ENCODE data around the gene SLC19A1.
"Not testable (repeated sequence)": the region's sequence is repeated elsewhere in the genome, so short reads cannot be mapped to it uniquely, and the experiment has no call there.

The SLC19A1 gene

DNA sequence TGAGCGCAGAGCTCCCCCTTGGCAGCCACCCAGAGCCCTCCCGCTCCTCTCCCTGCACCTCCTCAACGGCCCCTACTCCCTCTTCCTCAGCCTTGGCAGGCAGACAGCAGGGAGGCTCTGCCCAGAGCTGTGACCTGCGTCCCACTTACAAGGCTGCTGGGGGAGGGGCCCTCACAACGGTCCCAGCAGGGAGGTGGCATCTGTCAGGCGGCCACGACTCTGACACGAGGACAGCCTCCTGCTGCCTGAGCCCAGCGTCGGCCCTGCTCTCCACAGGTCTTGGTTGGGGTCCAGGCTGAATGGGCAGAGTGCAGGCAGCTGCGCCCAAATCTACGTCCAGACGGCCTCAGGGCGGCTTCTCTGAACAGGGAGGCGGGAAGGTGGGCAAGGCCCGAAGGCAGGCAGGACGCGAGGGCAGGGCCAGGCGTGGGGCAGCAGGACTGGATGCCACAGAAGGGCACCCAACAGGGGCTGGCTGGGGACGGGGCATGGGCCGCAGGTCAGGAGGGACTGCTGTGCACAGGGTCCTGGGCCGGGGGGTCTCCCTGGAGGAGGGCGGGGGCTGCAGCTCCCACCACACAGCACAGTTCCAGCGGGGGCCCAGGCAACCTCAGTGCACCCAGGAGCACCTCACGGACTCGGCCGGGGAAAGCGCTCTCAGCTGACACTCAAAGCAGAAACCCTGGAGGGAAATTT, 7.5 kb downstream of the SLC19A1 start:
- H3K4me3 ChIP-seq (ENCODE audit: low read length) = no peak overlapping the region
- H3K4me1 ChIP-seq (ENCODE audit: insufficient read depth, low read length) = no peaks in the 10 kb centered on the region
- peaks cover 2% of the 10 kb centered on the region for H3K9me3 ChIP-seq (ENCODE audit: low read length)
- no peak overlapping the region for H2AFZ ChIP-seq (ENCODE audit: low read depth, low read length)
- H3K27me3 ChIP-seq (ENCODE audit: insufficient read depth, low read length) = no peaks in the 10 kb centered on the region
- H3K36me3 ChIP-seq (ENCODE audit: insufficient read depth, low read length) = peaks cover 5% of the 10 kb centered on the region

DNA sequence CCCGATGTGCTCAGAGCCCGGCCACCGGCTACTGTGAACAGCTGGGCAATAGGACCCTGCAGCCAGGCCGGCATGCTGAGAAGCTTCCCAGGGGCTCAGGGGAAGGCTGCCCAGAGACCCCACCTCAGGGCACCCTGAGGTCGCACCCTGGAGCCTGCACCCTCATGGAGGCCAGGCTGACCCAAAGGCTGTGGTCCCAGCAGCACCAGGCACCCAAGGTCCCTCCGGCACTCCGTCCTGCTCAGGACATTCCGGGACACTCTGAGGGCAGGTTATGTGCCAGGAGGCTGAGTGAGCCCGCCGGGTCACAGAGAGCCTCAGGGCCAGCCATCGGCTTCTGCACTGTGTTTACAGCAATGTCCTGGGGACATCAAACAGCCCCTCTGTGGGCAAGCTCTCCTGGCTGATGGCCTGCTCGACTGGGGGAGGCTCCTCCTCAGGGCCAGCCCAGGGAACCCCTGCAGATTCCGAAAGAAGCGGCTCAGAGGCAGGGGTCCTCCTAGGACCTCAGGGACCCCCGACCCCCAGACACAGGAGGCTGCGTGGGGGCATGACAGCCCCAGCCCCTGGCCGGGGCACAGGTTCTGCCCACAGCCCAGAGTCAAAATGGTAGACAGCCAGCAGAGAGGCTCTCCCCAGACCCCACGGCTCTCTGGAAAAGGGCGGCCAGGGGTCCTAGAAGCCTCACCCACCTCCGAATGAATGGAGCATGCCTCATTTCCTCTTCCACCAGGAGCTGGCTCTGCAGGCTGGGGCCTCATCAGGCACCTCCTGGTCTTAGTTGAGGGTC, 8.2 kb downstream of the SLC19A1 start:
- no peaks in the 10 kb centered on the region for H3K27me3 ChIP-seq (ENCODE audit: insufficient read depth, low read length)
- no peaks in the 10 kb centered on the region for H3K4me1 ChIP-seq (ENCODE audit: insufficient read depth, low read length)
- peaks cover 2% of the 10 kb centered on the region for H3K9me3 ChIP-seq (ENCODE audit: low read length)
- H3K36me3 ChIP-seq (ENCODE audit: insufficient read depth, low read length) = peaks cover 10% of the 10 kb centered on the region
- H3K4me3 ChIP-seq (ENCODE audit: low read length) = no peak overlapping the region
- no peak overlapping the region for H2AFZ ChIP-seq (ENCODE audit: low read depth, low read length)

DNA sequence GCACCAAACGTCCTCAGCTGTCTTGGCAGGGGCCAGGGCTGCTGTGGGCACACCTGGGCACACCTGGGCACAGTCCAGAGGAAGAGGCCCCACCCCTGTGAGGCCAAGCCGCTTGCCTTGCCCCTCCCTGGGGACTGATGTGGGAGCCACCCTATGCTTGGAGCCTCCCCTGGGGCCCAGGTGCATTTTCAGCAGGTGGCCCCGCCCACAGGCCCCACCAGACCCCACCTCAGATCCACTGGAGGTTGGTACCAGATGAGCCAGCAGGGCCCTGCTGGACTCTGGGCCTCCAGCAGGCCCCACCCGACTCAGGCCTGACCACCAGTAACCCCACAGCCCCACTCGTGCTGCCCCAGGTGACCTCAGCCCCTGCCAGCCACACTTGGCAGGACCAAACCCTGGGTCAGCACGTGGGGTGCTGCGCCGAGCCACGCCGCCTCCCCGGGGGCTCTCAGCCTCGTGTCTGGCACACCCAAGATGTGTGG, 8.8 kb downstream of the SLC19A1 start:
- no peaks in the 10 kb centered on the region for H3K4me1 ChIP-seq (ENCODE audit: insufficient read depth, low read length)
- no peaks in the 10 kb centered on the region for H3K27me3 ChIP-seq (ENCODE audit: insufficient read depth, low read length)
- peaks cover 2% of the 10 kb centered on the region for H3K9me3 ChIP-seq (ENCODE audit: low read length)
- H3K36me3 ChIP-seq (ENCODE audit: insufficient read depth, low read length) = peaks cover 10% of the 10 kb centered on the region
- H3K4me3 ChIP-seq (ENCODE audit: low read length) = no peak overlapping the region
- H2AFZ ChIP-seq (ENCODE audit: low read depth, low read length) = no peak overlapping the region

DNA sequence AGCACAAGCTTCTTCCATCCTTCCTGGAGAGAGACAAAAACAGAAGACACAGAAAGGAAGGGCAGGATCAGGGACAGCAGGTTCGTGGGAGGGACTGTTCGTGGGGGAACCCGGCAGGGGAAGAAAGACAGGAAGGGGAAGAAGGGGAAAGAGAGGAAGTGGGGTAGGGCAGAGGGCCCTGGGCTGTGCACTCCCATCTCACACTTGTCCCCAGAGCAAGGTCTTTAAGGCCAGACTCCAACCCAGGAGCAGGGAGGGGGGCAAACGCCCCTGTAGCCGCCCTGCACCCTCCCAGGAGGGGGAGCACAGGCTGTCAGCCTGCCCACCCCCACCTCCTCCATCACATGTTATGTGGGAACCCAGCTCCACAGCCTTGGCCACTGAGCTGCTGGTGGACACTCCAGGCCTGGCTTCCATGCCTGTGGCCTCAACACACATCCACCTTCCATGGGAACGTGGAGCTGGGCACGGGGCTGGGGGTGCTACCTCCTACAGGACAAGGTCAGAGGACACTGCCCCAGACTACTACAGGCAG, 9.3 kb downstream of the SLC19A1 start:
- Histone ChIP-seq H3K4me1 (ENCODE audit: insufficient read depth, low read length) (no peaks in the 10 kb centered on the region), H3K4me3 (ENCODE audit: low read length) (no peak overlapping the region), H3K9me3 (ENCODE audit: low read length) (peaks cover 2% of the 10 kb centered on the region), H2AFZ (ENCODE audit: low read depth, low read length) (no peak overlapping the region), H3K27me3 (ENCODE audit: insufficient read depth, low read length) (no peaks in the 10 kb centered on the region), H3K36me3 (ENCODE audit: insufficient read depth, low read length) (peaks cover 10% of the 10 kb centered on the region)

DNA sequence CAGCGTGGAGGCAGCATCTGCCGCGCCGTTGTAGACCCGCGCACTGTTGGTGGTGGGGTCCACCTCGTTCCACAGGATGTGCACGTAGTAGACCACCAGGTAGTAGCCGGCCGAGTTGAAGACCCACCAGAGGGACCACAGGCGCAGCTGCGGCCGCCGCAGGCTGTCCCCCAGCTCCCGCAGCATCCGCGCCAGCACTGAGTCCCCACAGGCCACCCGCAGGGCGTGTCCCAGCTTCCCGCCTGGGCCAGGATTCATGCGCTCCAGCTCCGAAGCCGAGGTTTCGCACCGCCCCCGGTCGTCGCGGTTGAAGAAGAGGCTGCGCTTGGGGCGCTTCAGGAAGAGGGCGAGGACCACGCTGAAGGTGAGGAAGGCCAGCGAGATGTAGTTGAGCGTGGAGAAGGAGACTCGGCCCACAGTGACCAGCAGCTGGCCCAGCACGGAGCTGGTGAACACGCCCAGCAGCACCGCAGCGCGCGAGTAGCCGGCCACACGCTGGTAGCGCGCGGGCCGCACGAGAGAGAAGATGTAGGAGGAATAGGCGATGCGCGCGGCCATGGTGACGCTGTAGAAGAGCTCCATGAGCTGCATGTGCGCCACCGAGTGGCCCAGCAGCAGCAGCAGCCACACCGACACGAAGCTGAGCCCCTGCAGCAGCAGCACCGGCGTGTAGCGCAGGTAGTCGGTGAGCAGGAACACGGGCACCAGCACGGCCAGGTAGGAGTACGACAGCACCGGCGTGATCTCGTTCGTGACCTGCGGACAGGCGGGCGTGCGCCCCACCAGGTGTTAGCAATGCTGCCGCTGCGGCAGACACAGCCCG, 10.6 kb downstream of the SLC19A1 start:
- no peak overlapping the region for H2AFZ ChIP-seq (ENCODE audit: low read depth, low read length)
- H3K27me3 ChIP-seq (ENCODE audit: insufficient read depth, low read length) = no peaks in the 10 kb centered on the region
- H3K36me3 ChIP-seq (ENCODE audit: insufficient read depth, low read length) = peaks cover 10% of the 10 kb centered on the region
- peaks cover 2% of the 10 kb centered on the region for H3K9me3 ChIP-seq (ENCODE audit: low read length)
- no peak overlapping the region for H3K4me3 ChIP-seq (ENCODE audit: low read length)
- H3K4me1 ChIP-seq (ENCODE audit: insufficient read depth, low read length) = no peaks in the 10 kb centered on the region

DNA sequence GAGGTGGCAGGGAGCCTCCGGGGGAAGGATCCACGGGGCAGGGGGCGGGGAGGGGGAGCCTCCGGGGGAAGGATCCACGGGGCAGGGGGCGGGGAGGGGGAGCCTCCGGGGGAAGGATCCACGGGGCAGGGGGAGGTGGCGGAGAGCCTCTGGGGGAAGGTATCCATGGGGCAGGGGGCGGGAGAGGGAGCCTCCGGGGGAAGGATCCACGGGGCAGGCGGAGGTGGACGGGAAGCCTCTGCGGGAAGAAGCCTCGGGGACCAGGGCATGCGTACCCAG, 11.2 kb downstream of the SLC19A1 start:
- H3K36me3 ChIP-seq (ENCODE audit: insufficient read depth, low read length); H2AFZ ChIP-seq (ENCODE audit: low read depth, low read length); H3K4me3 ChIP-seq (ENCODE audit: low read length); H3K27me3 ChIP-seq (ENCODE audit: insufficient read depth, low read length); H3K9me3 ChIP-seq (ENCODE audit: low read length); H3K4me1 ChIP-seq (ENCODE audit: insufficient read depth, low read length): not testable (repeated sequence)

DNA sequence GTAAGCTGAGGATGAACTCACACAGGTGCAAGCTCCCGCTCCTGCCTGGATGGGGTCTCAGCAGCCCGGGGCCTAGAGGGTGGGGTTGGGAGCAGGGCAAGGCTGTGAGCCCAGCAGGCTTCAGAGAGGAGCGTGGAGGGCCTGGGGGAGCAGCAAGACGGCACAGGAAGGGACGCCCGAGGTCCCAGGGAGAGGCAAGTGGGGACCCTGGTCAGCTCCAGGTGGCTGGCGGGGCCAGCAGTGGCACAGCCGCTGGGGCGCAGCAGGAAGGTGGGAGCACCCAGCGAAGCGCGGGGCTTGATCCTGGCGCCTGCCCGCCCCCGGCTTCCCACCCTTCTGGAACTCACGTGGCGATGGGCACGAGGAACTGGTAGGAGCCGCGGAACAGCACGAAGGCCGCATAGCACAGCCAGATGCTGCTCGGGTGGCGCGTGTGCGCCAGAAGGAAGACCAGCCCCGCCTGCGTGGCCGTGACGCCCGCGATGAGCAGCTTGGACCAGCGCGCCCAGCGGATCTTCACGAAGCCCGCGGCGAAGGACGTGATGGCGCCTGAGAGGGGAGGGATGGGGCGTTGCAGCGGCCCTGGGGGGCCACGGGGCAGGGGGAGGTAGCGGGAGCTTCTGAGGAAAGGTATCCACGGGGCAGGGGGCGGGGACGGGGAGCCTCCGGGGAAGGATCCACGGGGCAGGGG, 11.7 kb downstream of the SLC19A1 start:
- no peaks in the 10 kb centered on the region for H3K4me1 ChIP-seq (ENCODE audit: insufficient read depth, low read length)
- H3K36me3 ChIP-seq (ENCODE audit: insufficient read depth, low read length) = peaks cover 10% of the 10 kb centered on the region
- H3K27me3 ChIP-seq (ENCODE audit: insufficient read depth, low read length) = no peaks in the 10 kb centered on the region
- H3K9me3 ChIP-seq (ENCODE audit: low read length) = peaks cover 2% of the 10 kb centered on the region
- H2AFZ ChIP-seq (ENCODE audit: low read depth, low read length) = no peak overlapping the region
- H3K4me3 ChIP-seq (ENCODE audit: low read length) = no peak overlapping the region

DNA sequence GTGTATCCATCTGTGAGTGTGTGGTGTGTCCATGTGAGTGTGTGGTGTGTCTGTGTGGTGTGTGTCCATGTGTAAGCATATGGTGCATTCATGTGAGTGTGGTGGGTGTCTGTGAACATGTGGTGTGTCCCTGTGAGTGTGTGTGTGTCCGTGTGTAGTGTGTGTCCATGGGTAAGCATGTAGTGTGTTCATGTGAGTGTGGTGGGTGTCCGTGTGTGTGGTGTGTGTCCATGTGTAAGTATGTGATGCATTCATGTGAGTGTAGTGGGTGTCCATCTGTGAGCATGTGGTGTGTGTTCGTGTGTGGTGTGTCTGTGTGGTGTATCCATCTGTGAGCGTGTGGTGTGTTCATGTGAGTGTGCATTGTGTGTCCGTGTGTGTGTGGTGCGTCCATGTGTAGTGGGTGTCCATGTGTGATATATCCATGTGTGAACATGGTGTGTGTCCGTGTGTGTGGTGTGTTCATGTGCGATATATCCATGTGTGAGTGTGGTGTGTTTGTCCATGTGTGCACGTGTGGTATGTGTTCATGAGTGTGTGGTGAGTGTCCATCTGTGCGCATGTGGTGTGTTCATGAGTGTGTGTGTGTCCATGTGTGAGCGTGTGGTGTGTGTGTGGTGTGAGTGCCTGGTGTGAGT, 12.3 kb downstream of the SLC19A1 start:
- no peak overlapping the region for H2AFZ ChIP-seq (ENCODE audit: low read depth, low read length)
- no peaks in the 10 kb centered on the region for H3K4me1 ChIP-seq (ENCODE audit: insufficient read depth, low read length)
- peaks cover 11% of the 10 kb centered on the region for H3K36me3 ChIP-seq (ENCODE audit: insufficient read depth, low read length)
- H3K4me3 ChIP-seq (ENCODE audit: low read length) = no peak overlapping the region
- no peaks in the 10 kb centered on the region for H3K27me3 ChIP-seq (ENCODE audit: insufficient read depth, low read length)
- H3K9me3 ChIP-seq (ENCODE audit: low read length) = peaks cover 2% of the 10 kb centered on the region

DNA sequence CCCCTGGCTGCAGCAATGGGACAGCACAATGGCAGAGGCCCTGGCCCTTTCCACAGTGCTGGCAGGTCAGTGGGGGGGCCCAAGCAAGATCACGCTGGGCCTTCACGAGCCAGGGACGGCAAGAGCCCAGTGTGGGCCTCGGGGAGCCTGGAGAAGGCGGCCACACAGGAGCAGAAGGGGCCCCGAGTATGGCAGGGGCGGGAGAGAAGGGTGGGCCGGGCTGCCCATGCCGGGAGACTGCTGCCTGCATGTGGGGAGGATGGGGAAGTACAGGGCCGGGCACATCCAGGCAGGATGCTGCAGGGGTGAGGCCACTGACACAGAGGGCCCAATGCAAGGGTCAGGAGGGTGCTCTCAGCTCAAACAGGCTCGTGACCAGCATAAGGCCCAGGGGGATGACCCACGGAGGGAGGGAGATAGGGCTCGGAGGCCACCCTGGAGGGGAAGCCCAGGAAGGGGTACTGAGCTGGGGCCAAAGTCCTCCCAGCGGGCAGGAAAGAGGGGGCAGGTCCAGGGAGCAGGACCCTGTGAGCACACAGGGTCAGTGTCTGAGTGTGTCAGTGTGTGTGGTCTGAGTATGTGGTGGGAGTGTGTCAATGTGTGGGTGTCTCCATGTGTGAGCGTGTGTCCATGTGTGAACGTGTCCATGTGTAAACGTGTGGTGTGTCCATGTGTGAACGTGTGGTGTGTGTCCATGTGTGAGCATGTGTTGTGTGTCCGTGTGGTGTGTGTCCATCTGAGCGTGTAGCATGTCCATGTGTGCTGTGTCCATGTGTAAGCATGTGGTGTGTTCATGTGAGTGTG, 13.1 kb downstream of the SLC19A1 start:
- Histone ChIP-seq H3K9me3 (ENCODE audit: low read length) (peaks cover 2% of the 10 kb centered on the region), H3K27me3 (ENCODE audit: insufficient read depth, low read length) (no peaks in the 10 kb centered on the region), H3K4me1 (ENCODE audit: insufficient read depth, low read length) (no peaks in the 10 kb centered on the region), H3K4me3 (ENCODE audit: low read length) (no peak overlapping the region), H2AFZ (ENCODE audit: low read depth, low read length) (no peak overlapping the region), H3K36me3 (ENCODE audit: insufficient read depth, low read length) (peaks cover 14% of the 10 kb centered on the region)

DNA sequence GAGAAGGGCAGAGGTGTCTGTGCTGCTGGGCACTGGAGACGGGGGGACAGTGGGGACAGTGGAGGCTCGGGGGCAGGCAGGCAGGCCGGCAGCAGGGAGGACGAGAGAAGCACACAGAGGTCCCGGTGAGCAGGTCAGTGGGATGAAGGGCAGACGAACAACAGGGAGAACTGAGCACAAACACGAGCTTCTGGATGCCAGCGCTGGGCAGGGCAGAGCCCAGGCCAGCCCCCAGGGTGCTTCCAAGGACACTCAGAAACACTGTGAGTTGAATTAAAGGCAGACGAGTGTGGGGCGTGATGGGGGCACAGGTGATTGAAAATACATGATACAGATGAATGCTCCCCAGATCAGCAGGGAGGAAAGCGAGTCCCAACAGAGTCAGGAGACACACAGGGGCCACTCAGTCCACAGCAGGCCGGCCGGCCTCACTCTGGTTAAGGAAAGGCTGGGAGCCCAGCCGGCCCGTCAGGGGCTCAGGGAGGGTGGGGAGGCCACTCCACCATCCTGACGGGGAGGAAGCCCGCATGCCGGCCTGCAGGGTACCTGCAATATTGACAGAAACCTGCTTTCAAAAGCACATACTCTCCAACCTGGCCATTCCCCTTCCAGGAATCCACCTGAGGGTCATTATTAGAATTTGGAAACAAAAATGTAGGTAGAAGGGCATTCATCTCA, 14.1 kb downstream of the SLC19A1 start:
- Histone ChIP-seq H2AFZ (ENCODE audit: low read depth, low read length) (no peak overlapping the region), H3K4me1 (ENCODE audit: insufficient read depth, low read length) (no peaks in the 10 kb centered on the region), H3K36me3 (ENCODE audit: insufficient read depth, low read length) (peaks cover 14% of the 10 kb centered on the region), H3K9me3 (ENCODE audit: low read length) (peaks cover 2% of the 10 kb centered on the region), H3K27me3 (ENCODE audit: insufficient read depth, low read length) (no peaks in the 10 kb centered on the region), H3K4me3 (ENCODE audit: low read length) (no peak overlapping the region)

DNA sequence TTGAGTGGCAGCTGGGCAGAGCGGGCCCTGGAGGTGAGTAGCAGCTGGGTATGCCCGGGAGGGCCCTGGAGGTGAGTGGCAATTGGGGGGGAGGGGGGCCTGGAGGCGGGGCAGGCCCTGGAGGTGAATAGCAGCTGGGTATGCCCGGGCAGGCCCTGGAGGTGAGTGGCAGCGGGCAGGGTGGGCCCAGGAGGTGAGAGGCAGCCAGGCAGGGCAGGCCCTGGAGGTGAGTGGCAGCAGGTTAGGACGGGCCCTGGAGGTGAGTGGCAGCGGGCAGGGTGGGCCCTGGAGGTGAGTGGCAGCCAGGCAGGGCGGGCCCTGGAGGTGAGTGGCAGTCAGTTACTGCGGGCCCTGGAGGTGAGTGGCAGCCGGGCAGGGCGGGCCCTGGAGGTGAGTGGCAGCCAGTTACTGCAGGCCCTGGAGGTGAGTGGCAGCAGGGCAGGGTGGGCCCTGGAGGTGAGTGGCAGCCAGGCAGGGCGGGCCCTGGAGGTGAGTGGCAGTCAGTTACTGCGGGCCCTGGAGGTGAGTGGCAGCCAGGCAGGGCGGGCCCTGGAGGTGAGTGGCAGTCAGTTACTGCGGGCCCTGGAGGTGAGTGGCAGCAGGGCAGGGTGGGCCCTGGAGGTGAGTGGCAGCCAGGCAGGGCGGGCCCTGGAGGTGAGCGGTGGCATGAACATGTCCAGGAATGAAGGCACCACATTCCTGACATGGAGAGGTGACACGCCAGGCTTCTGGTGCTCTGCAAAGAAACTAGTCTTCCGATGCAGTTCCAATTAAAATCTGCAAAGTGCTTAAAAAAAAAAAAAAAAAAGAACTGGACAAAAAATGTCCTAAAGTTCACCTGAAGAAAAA, 14.9 kb downstream of the SLC19A1 start:
- peaks cover 14% of the 10 kb centered on the region for H3K36me3 ChIP-seq (ENCODE audit: insufficient read depth, low read length)
- H3K27me3 ChIP-seq (ENCODE audit: insufficient read depth, low read length) = not testable (repeated sequence)

More for the DNA sequence above, 14.9 kb downstream of the SLC19A1 start:
- not testable (repeated sequence) for H3K4me3 ChIP-seq (ENCODE audit: low read length); H3K4me1 ChIP-seq (ENCODE audit: insufficient read depth, low read length); H2AFZ ChIP-seq (ENCODE audit: low read depth, low read length); H3K9me3 ChIP-seq (ENCODE audit: low read length)

Data from neuron (in vitro differentiated cells).